Ovary (tissue), 3 donors: ENCODE data around the gene DYNC1LI2.

ENCODE experiments used
- CTCF ChIP-seq, 3 donors: fragments of 450-650 bp in 2 of 3; fragments of 200-600 bp in 1 of 3; IDR thresholded peaks; one replicate each; pipeline versions ENCODE4 v1.5.1 to v1.8.0; 2016 to 2022; ENCODE audit warnings: antibody characterized with exemption in 3 of 3, mild to moderate bottlenecking in 1 of 3
- EP300 ChIP-seq: sonication (generic); formaldehyde crosslinking; IDR thresholded peaks from one replicate; pipeline ENCODE4 v1.6.1; 2017; ENCODE audit warnings: antibody characterized with exemption
- POLR2A ChIP-seq: fragments of 450-650 bp; IDR thresholded peaks from one replicate; pipeline ENCODE4 v1.6.1; 2017; ENCODE audit warnings: antibody characterized with exemption, mild to moderate bottlenecking, moderate library complexity
- donor health status: DM: no; HTN: no; CAD: no.

DNA sequence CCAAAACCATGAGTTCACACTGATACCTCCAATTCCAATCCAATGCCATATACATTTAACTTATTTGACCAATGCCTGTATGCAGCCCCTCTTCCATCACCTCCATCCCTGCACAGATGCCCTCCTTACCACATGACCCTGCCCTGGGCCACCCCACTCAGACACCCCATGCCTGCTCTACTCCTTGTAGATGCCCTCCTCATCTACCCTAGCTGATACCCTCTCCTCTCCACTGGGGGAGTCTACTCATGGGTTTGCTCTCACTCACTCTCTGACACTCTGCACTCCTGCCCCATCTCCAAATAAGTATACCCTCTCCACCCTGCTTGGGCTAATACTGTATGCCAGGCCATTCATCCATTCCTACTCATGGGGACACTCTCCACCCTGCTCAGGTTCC is 38.9 kb downstream of the DYNC1LI2 start:
- TF ChIP-seq EP300 (no peak), CTCF (IDR thresholded peaks at IDR 0.05) (no peak), POLR2A (no peak)
